Stomach (tissue), 4 donors: Measurements from ENCODE around the gene UPP2.

Experiments used
- CTCF ChIP-seq, 7 experiments: fragments of 450-650 bp in 4 of 7; fragments of 200-600 bp in 3 of 7; sonication (generic) in 3 of 7; IDR thresholded peaks; one replicate each; pipeline ENCODE4 v1.5.1; 2016 to 2019; ENCODE audit warnings: antibody characterized with exemption in 7 of 7, control low read depth in 2 of 7, mild to moderate bottlenecking in 1 of 7
- POLR2A ChIP-seq, 4 donors: fragments of 450-650 bp; IDR thresholded peaks; one replicate each; pipeline ENCODE4 v1.6.1; 2016; ENCODE audit warnings: antibody characterized with exemption in 4 of 4, control low read depth in 2 of 4, mild to moderate bottlenecking in 1 of 4, moderate library complexity in 1 of 4
- POLR2AphosphoS5 ChIP-seq, 3 donors: sonication (generic); formaldehyde crosslinking; IDR thresholded peaks; one replicate each; pipeline ENCODE4 v1.6.1; 2016; ENCODE audit warnings: antibody characterized with exemption in 3 of 3

GRCh38 chr2:158154596-158154995, 52.9 kb downstream of the UPP2 start:
- no peak for TF ChIP-seq POLR2A (IDR thresholded peaks at IDR 0.05)
- no peak for TF ChIP-seq CTCF (IDR thresholded peaks at IDR 0.05)
- TF ChIP-seq POLR2AphosphoS5 (IDR thresholded peaks at IDR 0.05): no peak
